ENCODE results near the gene CENPF. TPM values are rescaled to one million over a fixed set of nuclear protein-coding genes. Genes with fewer than 3 reads are reported as not detected.
"Not testable (repeated sequence)": the region's sequence is repeated elsewhere in the genome, so short reads cannot be mapped to it uniquely, and the experiment has no call there.

The CENPF gene
- total RNA-seq, 1 donor from 2014 or later = 254 TPM

DNA sequence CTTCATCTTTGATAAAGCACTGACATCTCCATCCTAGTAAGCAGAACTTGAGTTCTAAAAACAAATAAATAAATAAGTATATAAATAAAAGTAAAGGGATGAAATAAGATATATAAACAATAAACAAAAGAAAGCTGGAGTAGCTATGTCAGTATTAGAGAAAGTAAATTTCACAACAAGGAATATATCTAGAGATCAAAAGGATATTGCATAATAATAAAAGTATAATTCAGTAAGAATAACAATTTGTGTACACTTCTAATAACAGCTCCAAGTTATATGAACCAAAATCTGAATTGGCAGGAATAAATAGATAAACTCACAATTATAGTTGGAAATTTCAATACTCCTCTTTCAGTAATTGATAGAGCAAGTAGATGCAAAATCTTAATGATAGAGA is 9.8 kb upstream of the CENPF start:
- Histone ChIP-seq H3K79me2 (ENCODE audit: low read depth) (no peaks in the 10 kb centered on the region), H2AFZ (replicated peaks) (no peak overlapping the region), H3K4me3 (no peak overlapping the region), H3K36me3 (no peaks in the 10 kb centered on the region), H3K9ac (no peak overlapping the region), H3K9me3 (ENCODE audit: low read depth) (no peaks in the 10 kb centered on the region), H3F3A (ENCODE audit: low read depth) (no peaks in the 10 kb centered on the region), H4K20me1 (ENCODE audit: low read depth) (no peaks in the 10 kb centered on the region), H3K27me3 (no peaks in the 10 kb centered on the region), H3K4me1 (no peaks in the 10 kb centered on the region), H3K4me2 (no peak overlapping the region), H3K27ac (no peak overlapping the region)
- DNase-seq (ENCODE audit: low spot score) = no peak
- TF ChIP-seq EZH2 (IDR thresholded peaks at IDR 0.05) (no peak), EZH2phosphoT487 (IDR thresholded peaks at IDR 0.05) (no peak)
- TF ChIP-seq, protein P1, sequence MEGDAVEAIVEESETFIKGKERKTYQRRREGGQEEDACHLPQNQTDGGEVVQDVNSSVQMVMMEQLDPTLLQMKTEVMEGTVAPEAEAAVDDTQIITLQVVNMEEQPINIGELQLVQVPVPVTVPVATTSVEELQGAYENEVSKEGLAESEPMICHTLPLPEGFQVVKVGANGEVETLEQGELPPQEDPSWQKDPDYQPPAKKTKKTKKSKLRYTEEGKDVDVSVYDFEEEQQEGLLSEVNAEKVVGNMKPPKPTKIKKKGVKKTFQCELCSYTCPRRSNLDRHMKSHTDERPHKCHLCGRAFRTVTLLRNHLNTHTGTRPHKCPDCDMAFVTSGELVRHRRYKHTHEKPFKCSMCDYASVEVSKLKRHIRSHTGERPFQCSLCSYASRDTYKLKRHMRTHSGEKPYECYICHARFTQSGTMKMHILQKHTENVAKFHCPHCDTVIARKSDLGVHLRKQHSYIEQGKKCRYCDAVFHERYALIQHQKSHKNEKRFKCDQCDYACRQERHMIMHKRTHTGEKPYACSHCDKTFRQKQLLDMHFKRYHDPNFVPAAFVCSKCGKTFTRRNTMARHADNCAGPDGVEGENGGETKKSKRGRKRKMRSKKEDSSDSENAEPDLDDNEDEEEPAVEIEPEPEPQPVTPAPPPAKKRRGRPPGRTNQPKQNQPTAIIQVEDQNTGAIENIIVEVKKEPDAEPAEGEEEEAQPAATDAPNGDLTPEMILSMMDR (IDR thresholded peaks at IDR 0.05) = no peak
- peaks cover 4% of the 10 kb centered on the region for H3K9me3 Mint-ChIP-seq
- no peak overlapping the region for H3K4me3 Mint-ChIP-seq
- no peaks in the 10 kb centered on the region for H3K36me3 Mint-ChIP-seq
- no peak overlapping the region for H3K27ac Mint-ChIP-seq
- H3K4me1 Mint-ChIP-seq = no peaks in the 10 kb centered on the region
- peaks cover 4% of the 10 kb centered on the region for H3K27me3 Mint-ChIP-seq (ENCODE audit: insufficient read depth, low read depth)

DNA sequence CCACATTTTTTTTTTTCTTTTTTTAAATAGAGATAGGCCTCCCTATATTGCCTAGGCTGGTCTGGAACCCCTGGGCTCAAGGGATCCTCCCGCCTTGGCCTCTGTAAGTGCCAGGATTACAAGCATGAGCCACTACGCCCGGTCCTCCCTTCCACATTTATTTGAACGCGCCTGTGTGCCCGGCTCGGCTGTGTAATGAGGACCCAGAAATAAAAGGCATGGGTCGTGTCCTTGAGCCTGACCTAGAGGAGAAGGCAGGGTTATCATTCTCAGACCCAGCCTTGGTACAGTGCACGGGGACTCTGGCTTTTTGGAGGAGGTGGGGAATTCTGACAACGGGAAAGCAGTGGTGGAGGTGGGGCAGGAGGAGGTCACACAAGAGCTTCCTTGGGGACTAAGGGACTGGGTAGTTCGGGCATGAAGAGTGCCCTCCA is 841 bp downstream of the CENPF start:
- Histone ChIP-seq H3K27me3 (no peaks in the 10 kb centered on the region), H3K4me3 (peak overlapping the region; percentile 86), H3F3A (ENCODE audit: low read depth) (peaks cover 6% of the 10 kb centered on the region), H4K20me1 (ENCODE audit: low read depth) (peaks cover 33% of the 10 kb centered on the region), H3K36me3 (no peaks in the 10 kb centered on the region), H3K9me3 (ENCODE audit: low read depth) (no peaks in the 10 kb centered on the region), H2AFZ (replicated peaks) (peak overlapping the region; percentile 7), H3K4me1 (peaks cover 12% of the 10 kb centered on the region), H3K27ac (no peak overlapping the region), H3K79me2 (ENCODE audit: low read depth) (peaks cover 58% of the 10 kb centered on the region), H3K4me2 (peak overlapping the region; percentile 98), H3K9ac (peak overlapping the region; percentile 75)
- DNase-seq (ENCODE audit: low spot score) = peak; percentile 25
- Mint-ChIP-seq H3K9me3 (peaks cover 3% of the 10 kb centered on the region), H3K4me3 (peak overlapping the region; percentile 95), H3K36me3 (peaks cover 6% of the 10 kb centered on the region), H3K27me3 (ENCODE audit: insufficient read depth, low read depth) (peaks cover 4% of the 10 kb centered on the region), H3K4me1 (peaks cover 17% of the 10 kb centered on the region), H3K27ac (peak overlapping the region; percentile 92)
- TF ChIP-seq, protein P1 (IDR thresholded peaks at IDR 0.05) = no peak
- no peak for TF ChIP-seq EZH2 (IDR thresholded peaks at IDR 0.05)
- no peak for TF ChIP-seq EZH2phosphoT487 (IDR thresholded peaks at IDR 0.05)

DNA sequence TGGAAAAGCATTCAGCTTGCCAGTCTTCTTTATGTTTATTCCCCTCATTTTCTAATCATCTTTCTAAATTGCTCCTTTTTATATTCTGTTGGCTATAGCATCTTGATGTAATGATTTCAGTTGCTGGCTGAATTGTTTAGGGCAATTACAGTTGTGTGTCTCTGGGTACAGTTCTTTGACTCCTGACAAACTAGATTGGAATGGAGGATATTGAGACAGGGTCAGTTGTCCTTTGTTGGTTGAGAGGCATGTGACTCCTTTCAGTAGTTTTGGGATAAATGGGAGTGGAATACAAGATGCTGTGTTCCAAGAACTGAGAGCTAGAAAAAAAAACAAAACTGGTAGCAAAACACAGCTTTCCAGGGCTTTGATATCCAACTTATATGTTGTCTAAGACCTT is 1.5 kb downstream of the CENPF start:
- Mint-ChIP-seq H3K9me3 (peaks cover 8% of the 10 kb centered on the region), H3K4me1 (peaks cover 17% of the 10 kb centered on the region), H3K4me3 (peak overlapping the region; percentile 95), H3K36me3 (peaks cover 12% of the 10 kb centered on the region), H3K27ac (peak overlapping the region; percentile 31), H3K27me3 (ENCODE audit: insufficient read depth, low read depth) (peaks cover 8% of the 10 kb centered on the region)
- TF ChIP-seq EZH2 (IDR thresholded peaks at IDR 0.05) (no peak), EZH2phosphoT487 (IDR thresholded peaks at IDR 0.05) (no peak)
- TF ChIP-seq, protein P1 (IDR thresholded peaks at IDR 0.05) = no peak
- H2AFZ ChIP-seq (replicated peaks) = no peak overlapping the region
- H3K9ac ChIP-seq = peak overlapping the region; percentile 75
- no peak for DNase-seq (ENCODE audit: low spot score)
- H3F3A ChIP-seq (ENCODE audit: low read depth) = peaks cover 6% of the 10 kb centered on the region
- peaks cover 36% of the 10 kb centered on the region for H4K20me1 ChIP-seq (ENCODE audit: low read depth)
- H3K4me3 ChIP-seq = peak overlapping the region; percentile 86
- H3K79me2 ChIP-seq (ENCODE audit: low read depth) = peaks cover 65% of the 10 kb centered on the region
- peaks cover under 1% of the 10 kb centered on the region for H3K9me3 ChIP-seq (ENCODE audit: low read depth)
- H3K4me2 ChIP-seq = peak overlapping the region; percentile 98
- H3K36me3 ChIP-seq = peaks cover 5% of the 10 kb centered on the region
- no peaks in the 10 kb centered on the region for H3K27me3 ChIP-seq
- no peak overlapping the region for H3K27ac ChIP-seq
- peaks cover 12% of the 10 kb centered on the region for H3K4me1 ChIP-seq

DNA sequence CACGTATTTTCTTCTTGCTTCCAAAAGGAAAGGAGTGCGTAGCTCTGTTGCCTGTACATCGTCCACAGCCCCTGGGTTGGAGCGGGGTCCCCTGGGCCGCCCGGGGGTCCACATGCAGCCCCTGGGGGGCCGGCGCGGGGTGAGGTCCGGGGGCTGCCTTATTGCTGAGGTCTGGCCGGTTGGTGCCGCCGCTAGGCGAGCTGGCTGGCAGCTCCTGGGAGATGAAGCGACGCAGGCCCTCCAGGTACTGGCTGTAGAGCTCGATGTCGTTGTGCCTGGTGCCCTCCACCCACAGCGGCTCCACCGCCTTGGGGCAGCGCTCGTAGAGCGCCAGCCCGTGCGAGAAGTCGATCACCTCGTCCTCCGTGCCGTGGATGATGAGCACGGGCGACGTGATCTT is 2.5 kb downstream of the CENPF start:
- peaks cover 11% of the 10 kb centered on the region for H3K36me3 ChIP-seq
- peaks cover 17% of the 10 kb centered on the region for H3K9me3 Mint-ChIP-seq
- peaks cover 17% of the 10 kb centered on the region for H3K4me1 Mint-ChIP-seq
- H3K79me2 ChIP-seq (ENCODE audit: low read depth) = peaks cover 74% of the 10 kb centered on the region
- H3K4me3 ChIP-seq = peak overlapping the region; percentile 86
- peak overlapping the region; percentile 98 for H3K4me2 ChIP-seq
- not testable (repeated sequence) for H3F3A ChIP-seq (ENCODE audit: low read depth); H2AFZ ChIP-seq (replicated peaks); H3K27ac Mint-ChIP-seq; H3K9me3 ChIP-seq (ENCODE audit: low read depth); DNase-seq (ENCODE audit: low spot score); H3K27ac ChIP-seq; H3K9ac ChIP-seq; H3K27me3 Mint-ChIP-seq (ENCODE audit: insufficient read depth, low read depth); H3K27me3 ChIP-seq; H3K4me3 Mint-ChIP-seq
- peaks cover 38% of the 10 kb centered on the region for H4K20me1 ChIP-seq (ENCODE audit: low read depth)
- H3K4me1 ChIP-seq = peaks cover 12% of the 10 kb centered on the region
- H3K36me3 Mint-ChIP-seq = peaks cover 20% of the 10 kb centered on the region

DNA sequence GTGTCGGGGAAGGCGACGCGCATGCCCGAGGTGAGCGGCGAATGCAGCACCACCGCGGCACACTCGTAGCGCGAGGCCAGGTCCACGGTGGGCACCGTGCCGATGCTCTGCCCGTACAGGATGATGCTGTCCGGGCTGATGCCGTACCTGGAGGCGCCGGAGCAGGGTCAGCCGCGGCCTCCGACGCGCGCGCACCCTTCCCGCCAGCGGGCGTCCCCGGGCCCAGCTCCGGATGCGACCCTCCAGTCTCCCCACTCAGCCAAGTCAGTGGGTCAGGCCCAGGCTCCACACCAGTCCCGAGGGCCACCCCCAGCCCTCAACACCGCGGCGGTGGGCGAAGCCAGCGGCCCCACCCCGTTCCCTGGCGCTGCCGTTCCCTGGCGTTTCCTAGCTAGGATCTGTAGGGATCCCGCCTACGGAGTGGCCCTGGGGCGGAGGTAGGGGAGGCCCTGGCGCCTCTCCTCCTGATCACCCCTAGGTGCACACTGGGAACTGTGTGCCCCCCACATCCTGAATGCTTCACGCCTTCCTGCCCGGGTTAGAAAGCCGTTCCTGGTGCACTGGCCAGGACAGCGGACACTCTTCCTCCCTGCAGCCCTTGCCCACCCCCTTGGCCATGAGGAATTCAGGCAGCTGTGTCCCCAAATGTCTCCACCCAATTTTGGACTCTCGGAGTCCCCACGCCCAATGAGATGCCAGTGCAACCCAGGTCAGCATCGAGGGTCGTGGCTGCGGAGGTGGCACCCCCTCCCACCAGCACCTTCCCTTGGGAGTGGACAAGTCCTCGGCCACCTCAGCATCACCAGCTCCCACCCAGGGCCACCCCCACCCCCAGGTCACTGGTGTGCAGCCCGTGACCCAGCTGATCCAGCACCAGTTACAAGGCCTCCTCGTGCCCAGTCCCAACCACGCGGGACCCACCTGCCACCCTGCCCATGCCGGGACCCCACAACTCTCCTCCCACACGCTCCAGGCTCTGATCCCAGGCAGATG is 3.2 kb downstream of the CENPF start:
- Histone ChIP-seq H3K9me3 (ENCODE audit: low read depth) (peaks cover 12% of the 10 kb centered on the region), H3K79me2 (ENCODE audit: low read depth) (peaks cover 82% of the 10 kb centered on the region), H3K4me1 (peaks cover 12% of the 10 kb centered on the region), H4K20me1 (ENCODE audit: low read depth) (peaks cover 45% of the 10 kb centered on the region), H3K36me3 (peaks cover 14% of the 10 kb centered on the region)
- H3K9ac ChIP-seq; H3K27me3 ChIP-seq; H3K4me3 ChIP-seq; H3K27me3 Mint-ChIP-seq (ENCODE audit: insufficient read depth, low read depth); H3K4me2 ChIP-seq; H3K27ac ChIP-seq; H3K27ac Mint-ChIP-seq; DNase-seq (ENCODE audit: low spot score); H2AFZ ChIP-seq (replicated peaks); H3F3A ChIP-seq (ENCODE audit: low read depth); H3K4me3 Mint-ChIP-seq: not testable (repeated sequence)
- Mint-ChIP-seq H3K9me3 (peaks cover 24% of the 10 kb centered on the region), H3K4me1 (peaks cover 17% of the 10 kb centered on the region), H3K36me3 (peaks cover 26% of the 10 kb centered on the region)
